ENCODE data around the gene TDRD6. TPM values are rescaled to one million over a fixed set of nuclear protein-coding genes. Genes with fewer than 3 reads are reported as not detected.

The TDRD6 gene
- total and polyA plus RNA-seq, 2 donors (not counting 3 experiments of a cell fraction or from before 2014, with no cell fraction given): under 0.01 TPM; not detected in 1

DNA sequence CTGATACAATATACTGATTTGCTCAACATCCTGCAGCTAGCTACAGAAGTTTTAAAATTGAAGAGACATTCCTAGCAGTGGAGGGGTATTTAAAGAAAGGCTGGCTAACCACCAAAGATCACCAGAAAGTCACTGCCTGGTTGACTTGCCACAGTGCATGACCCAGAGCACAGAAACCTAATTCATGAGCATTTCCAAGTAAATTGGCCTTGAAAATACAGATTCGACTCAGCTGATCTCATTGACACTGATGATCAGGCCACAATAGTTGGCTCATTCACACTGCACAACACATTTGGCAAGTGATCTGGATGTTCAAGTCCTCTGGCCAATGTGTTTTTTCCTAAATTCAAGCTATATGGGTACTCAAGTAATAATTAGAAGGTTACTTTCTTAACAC, 13.3 kb upstream of the TDRD6 start:
- Histone ChIP-seq H3K4me2 (ENCODE audit: insufficient read depth, low read length) (no peak overlapping the region), H3K27me3 (ENCODE audit: control insufficient read depth in 2 of 2, insufficient read depth in 2 of 2, low read length in 2 of 2) (no peaks in the 10 kb centered on the region), H3K9me3 (replicated peaks; ENCODE audit: control insufficient read depth, insufficient read depth, low read length) (no peaks in the 10 kb centered on the region), H2AFZ (ENCODE audit: low read depth, low read length) (no peak overlapping the region), H3K27ac (ENCODE audit: insufficient read depth, low read depth, low read length) (no peak overlapping the region), H4K20me1 (replicated peaks; ENCODE audit: control insufficient read depth, extremely low read depth, insufficient read depth, low read length) (no peaks in the 10 kb centered on the region), H3K9ac (replicated peaks; ENCODE audit: extremely low read depth, insufficient read depth, low read length) (no peak overlapping the region), H3K79me2 (ENCODE audit: control insufficient read depth, insufficient read depth, low read length) (no peaks in the 10 kb centered on the region), H3K9me1 (replicated peaks; ENCODE audit: control insufficient read depth, extremely low read depth, insufficient read depth, low read length) (no peaks in the 10 kb centered on the region), H3K4me1 (ENCODE audit: control insufficient read depth, extremely low read depth, insufficient read depth, low read length) (no peaks in the 10 kb centered on the region), H3K4me3 (replicated peaks in 1 of 3; ENCODE audit: insufficient read depth in 1 of 3, low read depth in 1 of 3, low read length in 3 of 3) (no peak overlapping the region), H3K36me3 (ENCODE audit: control insufficient read depth in 2 of 2, extremely low read depth in 1 of 2, insufficient read depth in 2 of 2, low read length in 2 of 2) (no peaks in the 10 kb centered on the region)
- no peak for FAIRE-seq
- POLR2A ChIA-PET: no interaction called here
- BruUV-seq (replicated peaks): no TSS peak
- dilution Hi-C loops (cut with MboI; ENCODE audit: extremely low pct_ligation_motif_present, low sequenced_read_pairs) (no loop called here), intact Hi-C loops (cut with micrococcal nuclease) (no loop called here)
- DNase-seq (ENCODE audit: low read depth, low spot score): no peak
- CTCF ChIA-PET: interaction anchor here (1.4 to 2.2 kb wide), 2 partner anchors 19 to 21 kb away, joined by 3 to 7 read pairs; no protein-coding TSS in a partner anchor
- TF ChIP-seq FOS (IDR thresholded peaks at IDR 0.05; ENCODE audit: borderline replicate concordance, insufficient read depth, low read length): no peak
- TF ChIP-seq POLR2A (IDR thresholded peaks at IDR 0.05; ENCODE audit: low read depth, low read length): no peak
- no peak for TF ChIP-seq JUN (IDR thresholded peaks at IDR 0.05; ENCODE audit: borderline replicate concordance, insufficient read depth, insufficient read length, low read depth)
- TF ChIP-seq EZH2 (IDR thresholded peaks at IDR 0.05; ENCODE audit: borderline replicate concordance, low read depth, low read length, severe bottlenecking): no peak
- no peak for TF ChIP-seq MAX (IDR thresholded peaks at IDR 0.05; ENCODE audit: insufficient read depth, insufficient read length)
- TF ChIP-seq MYC (IDR thresholded peaks at IDR 0.05; ENCODE audit: low read depth, low read length): no peak
- TF ChIP-seq POLR2AphosphoS5 (IDR thresholded peaks at IDR 0.05; ENCODE audit: insufficient read depth, low read depth, low read length): no peak

DNA sequence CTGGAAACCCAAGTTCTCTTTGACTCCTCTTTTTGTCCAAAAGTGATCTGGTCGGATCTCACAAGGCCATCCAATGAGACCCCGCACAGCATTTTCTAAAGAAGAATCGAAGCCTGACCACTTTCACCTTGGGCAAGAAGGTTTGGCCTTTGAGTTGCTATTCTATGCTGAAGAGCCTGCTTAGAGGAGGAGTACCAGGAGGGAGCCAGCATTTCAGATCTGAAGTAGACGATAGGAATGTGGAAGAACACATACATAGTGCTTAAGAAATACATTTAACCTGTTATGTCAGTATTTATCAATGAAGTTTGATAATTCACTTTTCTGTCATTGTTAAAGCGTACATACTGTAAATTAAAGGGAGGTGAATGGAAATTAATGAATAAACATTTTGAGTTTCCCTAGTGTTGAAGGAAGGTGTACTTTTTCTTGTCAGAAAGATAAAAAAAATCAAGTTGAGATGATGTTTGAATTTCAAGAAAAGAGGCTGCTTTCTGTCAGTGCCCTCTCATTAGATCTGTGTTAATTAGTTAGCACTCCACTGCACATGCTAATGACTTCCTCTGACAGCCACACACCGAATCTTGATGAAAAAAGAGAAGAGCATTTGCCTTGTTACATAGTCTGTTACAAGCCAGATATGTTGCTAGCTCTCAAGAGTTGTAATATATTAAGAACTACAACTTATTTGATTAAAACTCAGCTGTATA, 10.9 kb upstream of the TDRD6 start:
- POLR2A ChIA-PET: no interaction called here
- BruUV-seq (replicated peaks): no TSS peak
- no peaks in the 10 kb centered on the region for H3K9me3 ChIP-seq (replicated peaks; ENCODE audit: control insufficient read depth, insufficient read depth, low read length)
- H2AFZ ChIP-seq (ENCODE audit: low read depth, low read length): no peak overlapping the region
- intact Hi-C loops (cut with micrococcal nuclease) (no loop called here), dilution Hi-C loops (cut with MboI; ENCODE audit: extremely low pct_ligation_motif_present, low sequenced_read_pairs) (no loop called here)
- H3K4me2 ChIP-seq (ENCODE audit: insufficient read depth, low read length): no peak overlapping the region
- no peak overlapping the region for H3K9ac ChIP-seq (replicated peaks; ENCODE audit: extremely low read depth, insufficient read depth, low read length)
- no peak overlapping the region for H3K27ac ChIP-seq (ENCODE audit: insufficient read depth, low read depth, low read length)
- CTCF ChIA-PET: no interaction called here
- DNase-seq (ENCODE audit: low read depth, low spot score) (no peak), FAIRE-seq (no peak)
- H3K36me3 ChIP-seq (ENCODE audit: control insufficient read depth in 2 of 2, extremely low read depth in 1 of 2, insufficient read depth in 2 of 2, low read length in 2 of 2): no peaks in the 10 kb centered on the region
- no peaks in the 10 kb centered on the region for H3K79me2 ChIP-seq (ENCODE audit: control insufficient read depth, insufficient read depth, low read length)
- H3K9me1 ChIP-seq (replicated peaks; ENCODE audit: control insufficient read depth, extremely low read depth, insufficient read depth, low read length): no peaks in the 10 kb centered on the region
- H3K4me3 ChIP-seq (replicated peaks in 1 of 3; ENCODE audit: insufficient read depth in 1 of 3, low read depth in 1 of 3, low read length in 3 of 3): no peak overlapping the region
- no peaks in the 10 kb centered on the region for H4K20me1 ChIP-seq (replicated peaks; ENCODE audit: control insufficient read depth, extremely low read depth, insufficient read depth, low read length)
- H3K27me3 ChIP-seq (ENCODE audit: control insufficient read depth in 2 of 2, insufficient read depth in 2 of 2, low read length in 2 of 2): no peaks in the 10 kb centered on the region
- no peaks in the 10 kb centered on the region for H3K4me1 ChIP-seq (ENCODE audit: control insufficient read depth, extremely low read depth, insufficient read depth, low read length)
- TF ChIP-seq FOS (IDR thresholded peaks at IDR 0.05; ENCODE audit: borderline replicate concordance, insufficient read depth, low read length) (no peak), MAX (IDR thresholded peaks at IDR 0.05; ENCODE audit: insufficient read depth, insufficient read length) (no peak), POLR2AphosphoS5 (IDR thresholded peaks at IDR 0.05; ENCODE audit: insufficient read depth, low read depth, low read length) (no peak), EZH2 (IDR thresholded peaks at IDR 0.05; ENCODE audit: borderline replicate concordance, low read depth, low read length, severe bottlenecking) (no peak), MYC (IDR thresholded peaks at IDR 0.05; ENCODE audit: low read depth, low read length) (no peak), GATA2 (IDR thresholded peaks at IDR 0.05; ENCODE audit: insufficient read depth, insufficient read length, low read depth, low read length) (no peak), POLR2A (IDR thresholded peaks at IDR 0.05; ENCODE audit: low read depth, low read length) (no peak), JUN (IDR thresholded peaks at IDR 0.05; ENCODE audit: borderline replicate concordance, insufficient read depth, insufficient read length, low read depth) (no peak)
- TF ChIP-seq, protein P1, sequence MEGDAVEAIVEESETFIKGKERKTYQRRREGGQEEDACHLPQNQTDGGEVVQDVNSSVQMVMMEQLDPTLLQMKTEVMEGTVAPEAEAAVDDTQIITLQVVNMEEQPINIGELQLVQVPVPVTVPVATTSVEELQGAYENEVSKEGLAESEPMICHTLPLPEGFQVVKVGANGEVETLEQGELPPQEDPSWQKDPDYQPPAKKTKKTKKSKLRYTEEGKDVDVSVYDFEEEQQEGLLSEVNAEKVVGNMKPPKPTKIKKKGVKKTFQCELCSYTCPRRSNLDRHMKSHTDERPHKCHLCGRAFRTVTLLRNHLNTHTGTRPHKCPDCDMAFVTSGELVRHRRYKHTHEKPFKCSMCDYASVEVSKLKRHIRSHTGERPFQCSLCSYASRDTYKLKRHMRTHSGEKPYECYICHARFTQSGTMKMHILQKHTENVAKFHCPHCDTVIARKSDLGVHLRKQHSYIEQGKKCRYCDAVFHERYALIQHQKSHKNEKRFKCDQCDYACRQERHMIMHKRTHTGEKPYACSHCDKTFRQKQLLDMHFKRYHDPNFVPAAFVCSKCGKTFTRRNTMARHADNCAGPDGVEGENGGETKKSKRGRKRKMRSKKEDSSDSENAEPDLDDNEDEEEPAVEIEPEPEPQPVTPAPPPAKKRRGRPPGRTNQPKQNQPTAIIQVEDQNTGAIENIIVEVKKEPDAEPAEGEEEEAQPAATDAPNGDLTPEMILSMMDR (IDR thresholded peaks at IDR 0.05; ENCODE audit: extremely low read depth in 1 of 2, insufficient read depth in 1 of 2, low read depth in 1 of 2, low read length in 2 of 2): no peak

Measured in endothelial cell of umbilical vein (primary cell).